Measurements from ENCODE around the gene GLYATL1.

DNA sequence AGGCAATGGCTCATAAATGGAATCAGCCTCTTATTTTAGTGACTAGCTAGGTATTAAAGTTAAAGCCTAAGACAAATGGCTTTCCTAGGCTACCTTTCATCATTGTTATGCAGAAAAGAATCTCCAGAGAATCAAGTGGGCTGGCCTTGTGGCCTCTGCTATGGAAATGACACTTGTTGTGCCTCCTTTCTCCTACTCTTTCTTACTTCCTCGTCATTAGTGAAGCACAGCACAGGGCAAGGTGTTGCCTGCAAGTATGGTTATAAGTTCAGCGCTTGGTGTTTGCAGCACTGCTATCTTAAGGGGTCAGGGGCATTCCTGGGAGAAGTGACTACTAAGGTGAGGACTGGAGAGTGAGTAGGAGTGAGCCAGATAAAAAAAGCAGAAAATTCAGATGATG, 45.4 kb upstream of the GLYATL1 start:
- TF ChIP-seq CTCF (tag by site-specific recombination; IDR thresholded peaks at IDR 0.05) (no peak), ZNF596 (tag by site-specific recombination; IDR thresholded peaks at IDR 0.05) (no peak), ZNF362 (tag by site-specific recombination; IDR thresholded peaks at IDR 0.05) (no peak), ZNF174 (tag by site-specific recombination; IDR thresholded peaks at IDR 0.05) (no peak), KLF7 (tag by site-specific recombination; IDR thresholded peaks at IDR 0.05; ENCODE audit: borderline replicate concordance) (no peak), IKZF3 (tag by site-specific recombination; IDR thresholded peaks at IDR 0.05) (no peak), ZNF416 (tag by site-specific recombination; IDR thresholded peaks at IDR 0.05) (no peak), ZBTB20 (tag by site-specific recombination; IDR thresholded peaks at IDR 0.05) (no peak)
- TF ChIP-seq, protein P1, sequence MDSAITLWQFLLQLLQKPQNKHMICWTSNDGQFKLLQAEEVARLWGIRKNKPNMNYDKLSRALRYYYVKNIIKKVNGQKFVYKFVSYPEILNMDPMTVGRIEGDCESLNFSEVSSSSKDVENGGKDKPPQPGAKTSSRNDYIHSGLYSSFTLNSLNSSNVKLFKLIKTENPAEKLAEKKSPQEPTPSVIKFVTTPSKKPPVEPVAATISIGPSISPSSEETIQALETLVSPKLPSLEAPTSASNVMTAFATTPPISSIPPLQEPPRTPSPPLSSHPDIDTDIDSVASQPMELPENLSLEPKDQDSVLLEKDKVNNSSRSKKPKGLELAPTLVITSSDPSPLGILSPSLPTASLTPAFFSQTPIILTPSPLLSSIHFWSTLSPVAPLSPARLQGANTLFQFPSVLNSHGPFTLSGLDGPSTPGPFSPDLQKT (IDR thresholded peaks at IDR 0.05; ENCODE audit: borderline replicate concordance, low read depth, low read length): no peak
- TF ChIP-seq, protein P2, sequence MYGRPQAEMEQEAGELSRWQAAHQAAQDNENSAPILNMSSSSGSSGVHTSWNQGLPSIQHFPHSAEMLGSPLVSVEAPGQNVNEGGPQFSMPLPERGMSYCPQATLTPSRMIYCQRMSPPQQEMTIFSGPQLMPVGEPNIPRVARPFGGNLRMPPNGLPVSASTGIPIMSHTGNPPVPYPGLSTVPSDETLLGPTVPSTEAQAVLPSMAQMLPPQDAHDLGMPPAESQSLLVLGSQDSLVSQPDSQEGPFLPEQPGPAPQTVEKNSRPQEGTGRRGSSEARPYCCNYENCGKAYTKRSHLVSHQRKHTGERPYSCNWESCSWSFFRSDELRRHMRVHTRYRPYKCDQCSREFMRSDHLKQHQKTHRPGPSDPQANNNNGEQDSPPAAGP (tag by site-specific recombination; IDR thresholded peaks at IDR 0.05): no peak
